ENCODE measurements around the gene TMEM163. TPM values are rescaled to one million over a fixed set of nuclear protein-coding genes. Genes with fewer than 3 reads are reported as not detected.

The TMEM163 gene
- total RNA-seq, 6 experiments from 2014 or later = 0.06 to 0.20 (median 0.07) TPM; not detected in 3

GRCh38 chr2:134537702-134538101, 181.1 kb downstream of the TMEM163 start:
- TF ChIP-seq POLR2A (IDR thresholded peaks at IDR 0.05) = no peak
- no peak for TF ChIP-seq CTCF (IDR thresholded peaks at IDR 0.05)
- H3K27ac ChIP-seq = no peak overlapping the region
- DNase-seq (no peak), ATAC-seq (no peak)
- no peaks in the 10 kb centered on the region for H3K4me1 ChIP-seq
- H3K4me3 ChIP-seq = no peak overlapping the region
- no peaks in the 10 kb centered on the region for H3K9me3 ChIP-seq
- 67% methylated on average over 4 of the region's 4 CpGs for WGBS (ENCODE audit: insufficient coverage, low coverage, low lambda C conversion rate, missing lambda C conversion rate)
- intact Hi-C loops (cut with DNase I) = no loop called here
- H3K27me3 ChIP-seq = no peaks in the 10 kb centered on the region
- H3K36me3 ChIP-seq = no peaks in the 10 kb centered on the region

GRCh38 chr2:134537121-134537520, 181.7 kb downstream of the TMEM163 start:
- H3K27me3 ChIP-seq = no peaks in the 10 kb centered on the region
- H3K27ac ChIP-seq = no peak overlapping the region
- H3K36me3 ChIP-seq = no peaks in the 10 kb centered on the region
- WGBS (ENCODE audit: insufficient coverage, low coverage, low lambda C conversion rate, missing lambda C conversion rate) = 43% methylated on average over 1 of the region's 2 CpGs
- no peak for TF ChIP-seq POLR2A (IDR thresholded peaks at IDR 0.05)
- no peak for TF ChIP-seq CTCF (IDR thresholded peaks at IDR 0.05)
- intact Hi-C loops (cut with DNase I) = no loop called here
- H3K9me3 ChIP-seq = no peaks in the 10 kb centered on the region
- ATAC-seq (no peak), DNase-seq (no peak)
- no peaks in the 10 kb centered on the region for H3K4me1 ChIP-seq
- no peak overlapping the region for H3K4me3 ChIP-seq

GRCh38 chr2:134536296-134536695, 182.5 kb downstream of the TMEM163 start:
- intact Hi-C loops (cut with DNase I) = no loop called here
- ATAC-seq = no peak
- Histone ChIP-seq H3K27me3 (no peaks in the 10 kb centered on the region), H3K4me1 (no peaks in the 10 kb centered on the region), H3K36me3 (no peaks in the 10 kb centered on the region), H3K4me3 (no peak overlapping the region), H3K9me3 (no peaks in the 10 kb centered on the region), H3K27ac (no peak overlapping the region)
- no peak for TF ChIP-seq CTCF (IDR thresholded peaks at IDR 0.05)
- TF ChIP-seq POLR2A (IDR thresholded peaks at IDR 0.05) = no peak
- 44% methylated on average over 3 of the region's 8 CpGs for WGBS (ENCODE audit: insufficient coverage, low coverage, low lambda C conversion rate, missing lambda C conversion rate)
- no peak for DNase-seq

GRCh38 chr2:134532537-134532936, 186.3 kb downstream of the TMEM163 start:
- Histone ChIP-seq H3K27ac (no peak overlapping the region), H3K36me3 (no peaks in the 10 kb centered on the region), H3K9me3 (no peaks in the 10 kb centered on the region), H3K4me1 (no peaks in the 10 kb centered on the region), H3K4me3 (no peak overlapping the region), H3K27me3 (no peaks in the 10 kb centered on the region)
- intact Hi-C loops (cut with DNase I) = no loop called here
- no CpG with 5 or more reads among the region's 1 CpG for WGBS (ENCODE audit: insufficient coverage, low coverage, low lambda C conversion rate, missing lambda C conversion rate)
- ATAC-seq = no peak
- no peak for TF ChIP-seq POLR2A (IDR thresholded peaks at IDR 0.05)
- TF ChIP-seq CTCF (IDR thresholded peaks at IDR 0.05) = no peak
- no peak for DNase-seq

GRCh38 chr2:134527381-134527780, 191.4 kb downstream of the TMEM163 start:
- Histone ChIP-seq H3K36me3 (no peaks in the 10 kb centered on the region), H3K27me3 (no peaks in the 10 kb centered on the region), H3K4me1 (no peaks in the 10 kb centered on the region), H3K9me3 (no peaks in the 10 kb centered on the region), H3K4me3 (no peak overlapping the region), H3K27ac (no peak overlapping the region)
- WGBS (ENCODE audit: insufficient coverage, low coverage, low lambda C conversion rate, missing lambda C conversion rate) = 54% methylated on average over 6 of the region's 6 CpGs
- TF ChIP-seq CTCF (IDR thresholded peaks at IDR 0.05) (no peak), POLR2A (IDR thresholded peaks at IDR 0.05) (no peak)
- no peak for DNase-seq
- ATAC-seq = no peak
- intact Hi-C loops (cut with DNase I) = no loop called here
